ENCODE measurements around the gene POLE. TPM values are rescaled to one million over a fixed set of nuclear protein-coding genes. Genes with fewer than 3 reads are reported as not detected.
A peak's percentile ranks its signal among the peaks of the same experiment; 100 is the strongest.

POLE gene
- total RNA-seq, 4 donors from 2014 or later = 15.8 to 60.8 (median 27.1) TPM

DNA sequence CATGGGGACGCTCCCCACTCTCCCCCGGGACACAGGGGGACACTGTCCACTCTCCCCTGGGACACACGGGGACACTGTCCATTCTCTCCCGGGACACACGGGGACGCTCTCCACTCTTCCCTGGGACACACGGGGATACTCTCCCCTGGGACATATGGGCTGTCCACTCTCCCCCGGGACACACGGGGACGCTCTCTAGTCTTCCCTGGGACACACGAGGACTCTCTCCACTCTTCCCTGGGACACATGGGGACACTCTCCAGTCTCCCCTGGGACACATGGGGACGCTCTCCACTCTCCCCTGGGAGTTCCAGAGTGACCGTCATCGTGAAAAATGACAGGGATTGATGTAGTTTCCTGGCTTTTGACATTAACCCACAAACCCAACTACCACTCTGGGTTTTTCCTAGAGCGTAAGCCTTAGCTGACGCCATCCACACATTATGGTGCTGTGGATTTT is 71.5 kb downstream of the POLE start:
- TF ChIP-seq, protein P1, sequence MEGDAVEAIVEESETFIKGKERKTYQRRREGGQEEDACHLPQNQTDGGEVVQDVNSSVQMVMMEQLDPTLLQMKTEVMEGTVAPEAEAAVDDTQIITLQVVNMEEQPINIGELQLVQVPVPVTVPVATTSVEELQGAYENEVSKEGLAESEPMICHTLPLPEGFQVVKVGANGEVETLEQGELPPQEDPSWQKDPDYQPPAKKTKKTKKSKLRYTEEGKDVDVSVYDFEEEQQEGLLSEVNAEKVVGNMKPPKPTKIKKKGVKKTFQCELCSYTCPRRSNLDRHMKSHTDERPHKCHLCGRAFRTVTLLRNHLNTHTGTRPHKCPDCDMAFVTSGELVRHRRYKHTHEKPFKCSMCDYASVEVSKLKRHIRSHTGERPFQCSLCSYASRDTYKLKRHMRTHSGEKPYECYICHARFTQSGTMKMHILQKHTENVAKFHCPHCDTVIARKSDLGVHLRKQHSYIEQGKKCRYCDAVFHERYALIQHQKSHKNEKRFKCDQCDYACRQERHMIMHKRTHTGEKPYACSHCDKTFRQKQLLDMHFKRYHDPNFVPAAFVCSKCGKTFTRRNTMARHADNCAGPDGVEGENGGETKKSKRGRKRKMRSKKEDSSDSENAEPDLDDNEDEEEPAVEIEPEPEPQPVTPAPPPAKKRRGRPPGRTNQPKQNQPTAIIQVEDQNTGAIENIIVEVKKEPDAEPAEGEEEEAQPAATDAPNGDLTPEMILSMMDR (IDR thresholded peaks at IDR 0.05) = no peak
- no peak for DNase-seq (ENCODE audit: low spot score)
- ATAC-seq (ENCODE audit: low FRiP score) = no peak

GRCh38 chr12:132614861-132615578 is 72.1 kb downstream of the POLE start:
- peak; percentile 76 for ATAC-seq (ENCODE audit: low FRiP score)
- TF ChIP-seq, protein P1 (IDR thresholded peaks at IDR 0.05) = peak in 1 of 3 donors; percentile 84
- peak; percentile 60 for DNase-seq (ENCODE audit: low spot score)

GRCh38 chr12:132614029-132614428 is 73.1 kb downstream of the POLE start:
- TF ChIP-seq, protein P1 (IDR thresholded peaks at IDR 0.05) = no peak
- DNase-seq (ENCODE audit: low spot score) (no peak), ATAC-seq (ENCODE audit: low FRiP score) (no peak)

DNA sequence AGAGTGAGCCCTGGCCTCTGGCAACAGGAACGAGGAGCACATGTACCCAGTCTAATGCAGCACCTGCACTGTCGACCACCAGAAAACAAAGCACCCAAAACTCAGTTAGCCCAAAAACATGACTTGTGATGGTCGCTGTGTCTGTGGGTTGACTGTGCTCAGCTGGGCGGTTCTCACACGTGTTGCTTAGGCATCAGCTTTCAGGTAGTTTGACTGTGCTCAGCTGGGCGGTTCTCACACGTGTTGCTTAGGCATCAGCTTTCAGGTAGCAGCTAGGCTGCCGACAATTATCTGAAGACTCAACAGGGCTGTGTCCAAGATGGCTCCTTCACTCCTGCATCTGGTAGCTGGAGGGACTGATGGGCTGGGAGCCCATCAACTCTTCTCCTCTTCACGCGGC is 75.5 kb downstream of the POLE start:
- DNase-seq (ENCODE audit: low spot score) = no peak
- no peak for ATAC-seq (ENCODE audit: low FRiP score)
- TF ChIP-seq, protein P1 (IDR thresholded peaks at IDR 0.05) = no peak

- DNase-seq (ENCODE audit: low spot score) (no peak), ATAC-seq (ENCODE audit: low FRiP score) (no peak)
- TF ChIP-seq, protein P1 (IDR thresholded peaks at IDR 0.05) = no peak
Observed at GRCh38 chr12:132610866-132611602, 76.1 kb downstream of the POLE start.

GRCh38 chr12:132610051-132610759 is 76.9 kb downstream of the POLE start, which contains the start of gene LRCOL1:
TSS of gene LRCOL1 (minus strand) at chr12:132610582. CDS start at chr12:132606251, 4,331 bp downstream.
- no peak for ATAC-seq (ENCODE audit: low FRiP score)

More at GRCh38 chr12:132610051-132610759, 76.9 kb downstream of the POLE start, which contains the start of gene LRCOL1:
- TF ChIP-seq, protein P1 (IDR thresholded peaks at IDR 0.05) = no peak
- no peak for DNase-seq (ENCODE audit: low spot score)

Data from omental fat pad (tissue), 4 donors.